ENCODE results near the gene ICAM5. TPM values are rescaled to one million over a fixed set of nuclear protein-coding genes. Genes with fewer than 3 reads are reported as not detected.
A peak's percentile ranks its signal among the peaks of the same experiment; 100 is the strongest.

Gene ICAM5
- total and polyA plus RNA-seq, 2 experiments from 2014 or later, result 21.0 to 53.0 TPM

- peaks cover 3% of the 10 kb centered on the region for H3K4me1 ChIP-seq (ENCODE audit: low read depth)
- H3K27me3 ChIP-seq, result no peaks in the 10 kb centered on the region
- no peak overlapping the region for H3K4me3 ChIP-seq
- H3K9me3 ChIP-seq (ENCODE audit: low read depth), result no peaks in the 10 kb centered on the region
- peaks cover 25% of the 10 kb centered on the region for H3K36me3 ChIP-seq
- TF ChIP-seq CTCF (IDR thresholded peaks at IDR 0.05; ENCODE audit: low read depth, low read length), result no peak
- no peak overlapping the region for H3K27ac ChIP-seq
- no peak for DNase-seq (ENCODE audit: low read depth in 1 of 2, low spot score in 1 of 2)
These were observed 32.7 kb upstream of the ICAM5 start for GRCh38 chr19:10256970-10257615.

GRCh38 chr19:10258080-10258710, 31.6 kb upstream of the ICAM5 start:
- H3K9me3 ChIP-seq (ENCODE audit: low read depth), result no peaks in the 10 kb centered on the region
- H3K27me3 ChIP-seq, result no peaks in the 10 kb centered on the region
- no peak for DNase-seq (ENCODE audit: low read depth in 1 of 2, low spot score in 1 of 2)
- no peak for TF ChIP-seq CTCF (IDR thresholded peaks at IDR 0.05; ENCODE audit: low read depth, low read length)
- peaks cover 25% of the 10 kb centered on the region for H3K36me3 ChIP-seq
- no peak overlapping the region for H3K4me3 ChIP-seq
- H3K4me1 ChIP-seq (ENCODE audit: low read depth), result no peaks in the 10 kb centered on the region
- no peak overlapping the region for H3K27ac ChIP-seq

- peak; percentile 87 to 91 for DNase-seq (ENCODE audit: low read depth in 1 of 2, low spot score in 1 of 2)
- Histone ChIP-seq H3K4me1 (ENCODE audit: low read depth) (no peaks in the 10 kb centered on the region), H3K9me3 (ENCODE audit: low read depth) (no peaks in the 10 kb centered on the region), H3K36me3 (peaks cover 21% of the 10 kb centered on the region), H3K27me3 (no peaks in the 10 kb centered on the region), H3K4me3 (no peak overlapping the region), H3K27ac (no peak overlapping the region)
- peak; percentile 74 for TF ChIP-seq CTCF (IDR thresholded peaks at IDR 0.05; ENCODE audit: low read depth, low read length)
These were observed 30.4 kb upstream of the ICAM5 start for GRCh38 chr19:10259162-10259905.

- no peaks in the 10 kb centered on the region for H3K4me1 ChIP-seq (ENCODE audit: low read depth)
- H3K27me3 ChIP-seq, result no peaks in the 10 kb centered on the region
- no peak for TF ChIP-seq CTCF (IDR thresholded peaks at IDR 0.05; ENCODE audit: low read depth, low read length)
- no peaks in the 10 kb centered on the region for H3K9me3 ChIP-seq (ENCODE audit: low read depth)
- no peak overlapping the region for H3K4me3 ChIP-seq
- DNase-seq (ENCODE audit: low read depth in 1 of 2, low spot score in 1 of 2), result no peak
- H3K36me3 ChIP-seq, result peaks cover 16% of the 10 kb centered on the region
- no peak overlapping the region for H3K27ac ChIP-seq
These were observed 29.6 kb upstream of the ICAM5 start for GRCh38 chr19:10260141-10260584.

GRCh38 chr19:10262771-10263170, 27.0 kb upstream of the ICAM5 start:
- Histone ChIP-seq H3K9me3 (ENCODE audit: low read depth) (no peaks in the 10 kb centered on the region), H3K4me1 (ENCODE audit: low read depth) (no peaks in the 10 kb centered on the region), H3K4me3 (no peak overlapping the region), H3K27me3 (no peaks in the 10 kb centered on the region), H3K36me3 (peaks cover 6% of the 10 kb centered on the region), H3K27ac (no peak overlapping the region)
- peak in 1 of 2 donors; percentile 65 for DNase-seq (ENCODE audit: low read depth in 1 of 2, low spot score in 1 of 2)
- TF ChIP-seq CTCF (IDR thresholded peaks at IDR 0.05; ENCODE audit: low read depth, low read length), result no peak

All from cardiac muscle cell (in vitro differentiated cells and primary cell).